CD4-positive, alpha-beta T cell treated with Interleukin-15 for 4 hours (primary cell): Measurements from ENCODE around the gene GALNTL6.

Experiments
- DNase-seq: peaks from one replicate; pipeline ENCODE4 v3.0.0-alpha.2; 2020; ENCODE audit warnings: low spot score

The GALNTL6 gene

GRCh38 chr4:171880136-171880535 is 66.9 kb downstream of the GALNTL6 start:
- DNase-seq, result no peak

DNA sequence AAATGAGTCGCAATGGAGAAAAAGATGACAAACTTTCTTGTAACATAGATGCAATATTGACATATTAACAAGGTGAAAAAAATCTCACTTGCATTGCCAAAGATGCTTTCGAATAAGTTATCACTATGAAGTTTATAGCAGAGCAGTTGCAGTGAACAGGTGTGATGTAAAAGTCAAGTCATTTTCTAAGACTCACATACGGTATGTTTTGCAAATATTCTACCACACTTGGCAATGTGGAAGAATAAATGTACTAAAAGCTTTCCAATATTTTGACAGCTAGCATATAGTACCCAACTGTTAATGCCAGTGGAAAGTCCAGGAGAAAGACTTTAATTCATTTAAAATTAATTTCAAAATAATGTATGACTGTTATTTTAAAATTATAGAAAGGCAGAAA is 76.5 kb downstream of the GALNTL6 start:
- DNase-seq, result no peak

- no peak for DNase-seq
These were observed 77.8 kb downstream of the GALNTL6 start for GRCh38 chr4:171891038-171891437.

DNA sequence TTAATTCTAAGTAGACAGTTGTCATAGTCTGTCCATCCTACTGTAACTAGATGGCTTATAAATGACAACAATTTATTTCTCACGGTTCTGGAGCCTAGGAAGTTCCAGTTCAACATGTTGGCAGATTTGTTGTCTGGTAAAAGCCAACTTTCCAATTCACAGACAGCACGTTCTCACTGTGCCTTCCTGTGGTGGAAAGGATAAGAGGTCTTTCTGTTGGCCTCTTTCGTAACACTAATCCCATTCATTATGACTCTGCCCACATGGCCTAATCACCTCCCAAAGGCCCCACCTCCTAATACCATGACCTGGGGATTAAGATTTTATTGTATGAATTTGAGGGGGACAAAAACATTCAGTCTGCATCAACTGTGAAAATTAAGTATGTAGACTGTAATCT is 83.2 kb downstream of the GALNTL6 start:
- DNase-seq, result no peak

- no peak for DNase-seq
These were observed 106.1 kb downstream of the GALNTL6 start for GRCh38 chr4:171919314-171919713.

DNA sequence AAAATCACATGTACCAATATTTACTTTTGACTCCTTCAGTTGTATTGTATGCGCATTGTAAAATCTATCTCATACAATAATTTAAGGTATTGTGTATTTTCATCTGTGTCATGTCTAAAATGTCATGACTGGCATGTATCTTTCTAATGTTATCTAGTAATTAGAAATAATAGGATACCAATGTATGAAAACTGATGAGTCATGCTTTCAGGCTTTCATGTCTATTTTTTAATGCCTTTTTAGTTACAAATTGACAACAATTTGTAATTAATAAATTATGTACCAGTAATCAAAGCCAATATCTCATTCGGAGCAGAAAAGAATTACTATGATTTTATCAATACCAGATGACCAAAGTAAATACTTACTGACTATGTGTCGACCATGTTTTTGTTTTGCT is 107.7 kb downstream of the GALNTL6 start:
- no peak for DNase-seq

DNA sequence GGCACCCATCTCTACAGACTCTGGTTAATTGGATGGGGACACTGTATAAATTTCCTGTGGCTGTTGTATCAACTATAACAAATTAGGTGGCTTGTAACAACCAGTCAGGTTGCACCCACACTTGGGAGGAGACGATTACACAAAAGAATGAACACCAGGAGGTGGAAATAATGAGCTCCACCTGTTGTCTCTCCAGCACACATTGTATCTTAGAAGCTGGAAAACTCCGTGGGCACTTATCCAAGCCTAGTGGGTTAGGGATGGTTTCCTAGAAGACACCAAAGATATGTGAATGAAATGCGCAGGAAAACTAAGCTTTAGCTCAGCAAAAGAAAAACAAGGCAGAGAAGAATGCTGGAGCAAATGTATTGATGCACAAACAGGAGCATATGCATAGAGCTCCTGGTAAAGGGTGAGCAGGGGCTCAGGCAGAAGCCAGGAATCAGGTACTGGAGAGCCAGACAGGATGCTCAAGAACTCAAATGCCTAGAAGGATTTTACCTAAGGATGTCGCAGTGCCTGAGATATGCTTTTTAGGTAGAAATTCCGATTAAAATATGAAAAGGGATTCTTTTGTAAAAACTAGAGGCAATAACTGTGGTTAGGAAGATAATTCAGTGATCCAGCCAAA is 111.7 kb downstream of the GALNTL6 start:
- no peak for DNase-seq

DNA sequence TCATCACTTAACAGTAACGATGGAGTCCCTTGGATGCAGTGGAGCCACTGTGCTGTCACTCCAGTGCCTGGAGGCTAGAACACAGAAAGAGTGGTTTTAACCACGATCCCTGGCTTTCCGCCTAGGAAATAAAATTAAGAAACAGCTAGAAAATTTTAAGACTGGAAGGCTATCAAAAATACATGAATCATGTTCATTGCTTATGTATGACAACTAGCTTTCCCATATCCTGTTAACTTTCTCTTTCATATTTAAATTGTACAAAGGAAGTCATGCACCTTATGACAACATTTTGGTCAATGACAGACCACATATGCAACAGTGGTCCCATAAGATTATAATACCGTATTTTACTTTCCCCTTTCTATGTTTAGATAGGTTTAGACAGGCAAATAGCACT is 115.1 kb downstream of the GALNTL6 start:
- no peak for DNase-seq

GRCh38 chr4:171929477-171929876 is 116.3 kb downstream of the GALNTL6 start:
- DNase-seq, result no peak

- DNase-seq, result no peak
These were observed 116.7 kb downstream of the GALNTL6 start for GRCh38 chr4:171929907-171930306.

DNA sequence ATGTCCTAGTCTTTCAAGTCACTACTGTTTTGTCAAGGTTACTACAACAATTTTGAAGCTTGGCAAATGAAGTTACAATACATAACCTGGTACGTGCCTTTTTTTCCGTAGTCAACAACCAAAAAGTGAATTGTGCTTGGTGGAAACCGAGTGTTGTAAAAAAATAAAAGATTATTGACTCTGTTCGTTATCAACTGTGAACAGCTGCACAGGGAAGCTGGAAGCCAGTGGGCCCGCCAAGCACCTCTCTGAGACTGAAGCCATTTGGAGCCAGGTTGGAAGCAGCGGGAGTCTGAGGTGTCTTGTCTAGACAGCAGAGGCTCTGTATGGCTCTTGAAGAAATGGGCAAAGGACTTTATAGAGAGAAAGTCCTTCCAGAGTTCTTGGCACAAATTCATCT is 119.0 kb downstream of the GALNTL6 start:
- no peak for DNase-seq

GRCh38 chr4:171940656-171941055 is 127.5 kb downstream of the GALNTL6 start:
- DNase-seq, result no peak

GRCh38 chr4:171947400-171947799 is 134.2 kb downstream of the GALNTL6 start:
- DNase-seq, result no peak

- DNase-seq, result no peak
These were observed 134.8 kb downstream of the GALNTL6 start for GRCh38 chr4:171948038-171948437.

DNA sequence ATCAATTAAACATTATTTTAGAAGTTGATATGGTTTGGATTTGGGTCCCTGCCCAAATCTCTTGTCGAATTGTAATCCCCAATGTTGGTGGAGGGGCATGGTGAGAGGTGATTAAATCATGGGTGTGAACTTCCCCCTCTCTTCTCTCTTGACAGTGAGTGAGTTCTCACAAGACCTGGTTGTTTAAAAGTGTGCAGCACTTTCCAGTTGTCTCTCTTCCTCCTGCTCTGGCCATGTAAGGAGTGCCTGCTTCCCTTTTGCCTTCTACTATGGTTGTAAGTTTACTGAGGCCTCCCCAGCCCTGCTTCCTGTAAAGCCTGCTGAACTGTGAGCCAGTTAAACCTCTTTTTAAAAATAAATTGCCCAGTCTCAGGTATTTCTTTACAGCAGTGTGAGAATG is 141.4 kb downstream of the GALNTL6 start:
- DNase-seq, result no peak

DNA sequence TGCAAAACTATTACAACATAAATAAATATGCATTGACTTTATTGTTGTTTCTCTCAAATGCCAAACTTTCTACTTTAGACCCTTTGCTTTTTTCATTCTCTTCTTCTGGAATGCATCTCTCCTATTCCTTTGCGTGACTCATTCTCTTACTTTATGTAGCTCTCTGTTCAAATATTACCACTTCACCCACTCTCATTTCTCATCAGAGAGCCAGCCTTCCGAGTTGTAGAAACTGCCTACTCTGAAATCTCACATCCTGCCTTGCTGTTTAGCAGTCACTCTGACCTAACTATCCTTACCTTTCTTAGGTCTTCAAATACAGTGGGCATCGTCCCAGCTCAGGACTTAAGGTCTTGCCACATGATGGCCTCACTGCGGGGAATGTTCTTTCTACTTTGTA is 143.5 kb downstream of the GALNTL6 start:
- DNase-seq, result no peak

DNA sequence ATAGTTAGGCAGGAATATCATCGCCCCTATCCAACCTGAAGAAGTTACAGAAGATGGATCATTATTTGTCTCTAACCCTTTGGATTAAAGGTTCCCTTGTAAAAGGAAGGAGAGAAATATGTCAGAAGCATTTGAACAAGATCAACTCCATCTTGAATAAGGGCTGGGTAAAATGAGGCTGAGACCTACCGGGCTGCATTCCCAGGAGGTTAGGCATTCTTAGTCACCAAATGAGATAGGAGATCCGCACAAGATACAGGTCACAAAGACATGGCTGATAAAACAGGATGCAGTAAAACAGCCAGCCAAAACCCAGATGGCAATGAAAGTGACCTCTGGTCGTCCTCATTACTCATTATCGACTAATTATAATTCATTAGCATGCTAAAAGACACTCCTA is 148.9 kb downstream of the GALNTL6 start:
- no peak for DNase-seq

DNA sequence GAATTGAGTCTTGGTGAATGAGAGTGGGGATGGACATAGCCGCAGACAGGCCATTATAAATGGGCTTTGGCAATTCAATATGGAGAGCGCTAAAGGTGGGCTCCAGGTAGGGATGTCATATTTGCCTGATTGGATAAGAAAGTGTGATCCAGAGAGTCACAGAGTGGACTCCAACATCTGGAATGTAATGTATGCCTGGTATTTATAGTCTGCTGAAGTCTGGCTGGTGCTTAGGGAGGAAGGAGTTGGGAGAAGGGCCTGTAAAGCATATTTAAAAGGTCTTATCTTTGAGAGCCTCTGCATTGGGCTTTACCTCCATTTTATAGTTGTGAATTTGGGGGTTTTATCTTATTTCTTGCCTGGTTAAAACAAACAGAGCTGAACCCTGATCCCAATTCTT is 153.2 kb downstream of the GALNTL6 start:
- no peak for DNase-seq

DNA sequence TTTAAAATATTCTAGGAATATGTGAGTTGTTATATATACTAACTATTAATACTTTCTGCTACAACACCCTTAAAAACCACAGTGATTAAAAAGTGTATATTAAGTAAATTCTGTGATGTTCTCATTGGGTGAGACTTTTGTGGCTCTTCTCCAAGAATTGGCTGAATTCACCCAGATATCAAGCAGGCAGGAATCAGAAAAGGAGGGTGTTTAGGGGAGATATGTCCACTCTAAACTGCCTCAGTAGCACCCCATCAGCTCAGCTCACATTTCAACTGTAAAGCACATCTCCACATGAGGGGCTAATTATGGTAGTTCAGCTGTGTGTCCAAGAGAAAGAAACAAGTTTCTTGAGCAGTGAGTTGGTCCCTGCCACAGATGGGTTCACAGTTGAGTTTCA is 165.0 kb downstream of the GALNTL6 start:
- DNase-seq, result no peak

DNA sequence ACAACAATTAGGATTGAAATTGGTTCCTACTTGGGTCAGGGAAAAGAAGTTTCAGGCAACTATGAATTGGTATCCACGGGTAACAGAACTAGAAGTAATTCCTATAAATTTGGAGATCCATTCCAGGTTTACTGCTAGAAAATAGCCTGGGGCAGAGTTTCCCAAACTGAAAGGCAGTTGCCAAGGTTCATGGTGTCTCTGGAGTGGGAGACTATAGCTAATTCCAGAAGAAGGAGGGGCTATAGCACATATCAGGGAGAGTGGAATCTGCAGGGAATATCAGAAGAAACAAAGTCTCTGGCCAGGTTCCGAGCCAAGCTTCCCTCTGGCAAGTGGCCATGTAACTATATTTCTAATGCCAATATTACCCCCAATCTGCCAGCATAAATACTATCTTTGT is 166.3 kb downstream of the GALNTL6 start:
- DNase-seq, result no peak

DNA sequence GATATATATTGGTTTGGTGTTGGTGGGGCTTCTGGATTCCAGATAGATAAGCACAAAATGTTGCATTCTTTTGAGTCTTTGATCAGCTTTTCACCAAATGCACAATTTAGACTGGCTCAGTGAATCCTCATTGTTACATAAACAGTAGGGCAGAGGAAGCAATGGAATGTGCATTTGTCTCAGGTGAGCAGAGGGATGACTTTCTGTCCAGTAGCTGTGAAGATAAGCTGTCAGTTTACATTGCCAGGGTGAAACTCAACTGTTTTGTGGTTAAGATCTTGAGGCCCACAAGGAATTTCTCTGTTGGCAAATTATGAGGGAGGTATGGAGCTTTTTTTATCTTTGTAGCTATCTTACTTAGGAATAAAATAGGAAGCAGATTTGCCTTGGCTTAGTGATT is 168.0 kb downstream of the GALNTL6 start:
- DNase-seq, result no peak

DNA sequence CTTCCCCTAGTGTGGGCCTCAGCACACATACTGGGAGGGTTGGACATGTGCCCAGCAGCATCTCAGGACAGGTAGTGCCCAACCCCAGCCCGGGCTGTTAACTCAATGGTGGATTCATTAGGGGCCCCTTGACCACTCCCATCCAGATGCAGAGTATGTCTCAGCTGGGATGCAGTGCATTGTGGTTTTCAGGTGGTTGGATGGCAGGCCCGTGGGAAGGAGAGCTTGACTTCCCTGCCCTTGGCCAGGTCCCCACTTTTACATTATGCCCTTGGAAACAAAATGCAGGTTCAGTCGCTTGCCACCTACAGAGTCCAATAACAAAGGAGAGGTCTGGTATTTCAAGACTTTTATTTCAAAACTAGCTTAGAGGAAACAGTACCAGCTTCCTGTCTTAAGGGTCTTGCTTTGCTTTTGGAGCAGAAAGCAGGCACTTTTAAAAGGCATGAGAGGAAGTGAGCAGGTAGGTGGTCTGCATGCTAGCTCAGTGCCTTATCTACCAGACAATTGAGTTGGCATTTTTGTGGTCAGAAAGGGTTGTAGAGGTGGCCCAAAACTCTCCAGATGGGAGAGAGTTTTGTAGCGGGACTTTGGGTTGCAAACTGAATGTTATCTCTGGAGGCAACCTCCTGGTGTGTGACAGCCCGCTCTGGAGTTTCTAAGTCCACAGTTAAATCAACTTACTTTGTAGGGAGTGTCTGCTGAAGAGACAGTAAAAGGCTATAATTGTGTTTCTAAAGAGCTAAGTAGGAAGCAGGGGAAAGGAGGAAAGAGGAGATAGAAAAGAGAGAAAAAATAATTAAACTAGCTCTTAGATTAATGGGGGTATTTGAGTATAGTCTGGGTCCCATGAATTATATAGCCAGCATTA is 171.0 kb downstream of the GALNTL6 start:
- DNase-seq, result no peak

DNA sequence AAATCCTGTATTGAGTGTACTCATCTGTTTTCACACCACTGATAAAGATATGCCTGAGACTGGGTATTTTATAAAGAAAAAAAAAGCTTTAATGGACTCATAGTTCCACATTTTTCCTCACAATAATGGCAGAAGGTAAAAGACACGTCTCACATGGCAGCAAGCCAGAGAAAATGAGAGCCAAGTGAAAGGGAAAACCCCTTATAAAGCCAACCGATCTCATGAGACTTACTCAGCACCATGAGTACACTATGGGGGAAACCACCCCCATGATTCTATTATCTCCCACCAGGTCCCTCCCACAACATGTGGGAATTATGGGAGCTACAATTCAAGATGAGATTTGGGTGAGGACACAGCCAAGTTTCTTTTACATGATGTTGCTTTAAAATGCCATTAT is 171.9 kb downstream of the GALNTL6 start:
- DNase-seq, result no peak

DNA sequence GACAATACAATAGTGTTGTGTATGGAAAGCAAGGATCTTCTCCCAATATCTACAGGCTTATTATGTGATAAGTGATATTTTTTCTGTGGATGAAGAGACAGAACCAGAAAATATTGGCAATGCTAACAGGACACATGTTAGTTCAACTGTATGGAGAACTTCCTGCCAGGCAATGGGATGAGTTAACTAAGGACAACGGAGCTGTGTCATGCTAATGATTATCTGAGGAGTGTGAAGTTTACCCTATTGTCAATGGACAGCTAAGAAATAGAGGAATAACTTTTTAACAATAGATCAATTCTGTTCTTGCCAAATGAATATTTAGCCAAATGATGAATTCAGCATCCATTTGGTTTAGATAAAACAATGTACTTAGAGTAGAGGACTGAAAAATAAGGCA is 180.0 kb downstream of the GALNTL6 start:
- DNase-seq, result no peak
